ENCODE results near the gene ATP8A2.
"Not testable (repeated sequence)": the region's sequence is repeated elsewhere in the genome, so short reads cannot be mapped to it uniquely, and the experiment has no call there.

Gene ATP8A2

GRCh38 chr13:25807562-25807961 lies 435.8 kb downstream of the ATP8A2 start:
- ChIA-PET CTCF (no interaction called here), POLR2A (no interaction called here)
- TF ChIP-seq CTCF (IDR thresholded peaks at IDR 0.05; ENCODE audit: control extremely low read depth, extremely low read depth, low read depth, missing control alignments), result no peak
- DNase-seq (ENCODE audit: extremely low spot score), result no peak

DNA sequence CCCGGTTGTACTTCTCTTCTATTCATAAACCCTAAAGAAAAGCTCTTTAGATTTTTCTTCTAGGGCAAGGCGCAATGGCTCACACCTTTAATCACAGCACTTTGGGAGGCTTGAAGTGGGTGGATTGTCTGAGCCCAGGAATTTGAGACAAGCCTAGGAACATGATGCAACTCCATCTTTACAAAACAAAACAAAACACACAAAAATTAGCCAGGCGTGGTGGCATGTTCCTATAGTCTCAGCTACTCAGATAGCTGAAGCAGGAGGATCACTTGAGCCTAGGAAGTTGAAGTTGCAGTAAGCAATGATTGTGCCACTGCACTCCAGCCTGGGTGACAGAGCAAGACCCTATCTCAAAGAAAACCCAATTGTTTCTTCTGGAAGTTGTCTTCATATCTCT lies 439.7 kb downstream of the ATP8A2 start:
- CTCF ChIA-PET, result no interaction called here
- no peak for TF ChIP-seq CTCF (IDR thresholded peaks at IDR 0.05; ENCODE audit: control extremely low read depth, extremely low read depth, low read depth, missing control alignments)
- POLR2A ChIA-PET, result no interaction called here

DNA sequence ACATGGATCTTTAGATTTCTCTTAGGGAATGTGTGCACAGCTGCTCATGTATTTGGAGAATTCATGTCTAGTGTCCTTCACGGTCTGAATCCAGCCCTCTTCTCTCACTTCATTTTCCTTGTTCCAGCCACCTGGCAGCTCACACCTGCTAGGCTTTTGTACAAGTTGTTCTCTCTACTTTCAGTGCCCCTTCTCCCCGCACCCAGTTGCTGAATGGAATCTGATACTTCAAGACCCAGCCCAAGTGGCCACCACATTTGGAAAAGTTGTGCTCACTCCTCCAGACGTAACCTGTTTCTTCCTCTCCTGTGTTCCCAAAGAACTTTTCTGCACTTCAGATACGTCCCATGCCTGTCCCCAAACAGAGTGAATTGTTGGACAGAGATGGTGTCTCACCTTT lies 444.5 kb downstream of the ATP8A2 start:
- no peak for DNase-seq (ENCODE audit: extremely low spot score)
- ChIA-PET POLR2A (no interaction called here), CTCF (interaction anchor here (1.5 kb wide), 1 partner anchor 56 kb away, joined by 3 read pairs; no protein-coding TSS in a partner anchor)
- TF ChIP-seq CTCF (IDR thresholded peaks at IDR 0.05; ENCODE audit: control extremely low read depth, extremely low read depth, low read depth, missing control alignments), result no peak

More for the DNA sequence above, 439.7 kb downstream of the ATP8A2 start:
- no peak for DNase-seq (ENCODE audit: extremely low spot score)

DNA sequence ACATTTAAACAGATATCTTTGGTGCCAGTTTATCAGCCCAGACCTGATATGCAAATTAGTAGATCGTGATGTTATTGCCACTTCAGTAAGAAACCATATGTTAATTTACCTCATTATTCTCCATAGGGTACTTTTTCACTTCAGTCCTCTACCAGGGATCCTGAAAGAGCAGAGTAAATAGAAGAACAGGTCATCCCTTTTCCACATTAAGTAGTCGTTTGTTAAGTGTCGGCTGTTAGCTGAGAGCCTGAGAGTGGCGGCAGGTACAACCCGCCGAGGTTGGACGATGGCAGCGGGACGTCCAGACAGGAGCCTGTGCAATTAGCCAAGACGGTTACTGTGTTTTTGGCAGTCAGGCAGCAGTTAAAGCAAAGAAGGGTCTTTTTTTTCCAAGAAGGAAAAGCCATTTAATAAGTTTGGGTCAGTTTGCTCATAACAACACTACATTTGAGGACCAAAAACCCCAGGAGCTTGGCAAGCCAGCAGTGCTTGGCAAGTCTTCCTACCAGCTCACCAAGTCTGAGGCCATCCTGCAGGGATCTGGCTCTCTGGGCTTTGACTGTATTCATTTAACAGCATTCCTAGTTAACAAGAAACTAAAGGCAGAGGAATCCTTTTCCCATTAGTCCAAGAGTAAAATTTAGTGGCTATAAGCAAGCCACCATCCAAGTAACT lies 448.2 kb downstream of the ATP8A2 start:
- DNase-seq (ENCODE audit: extremely low spot score), result no peak
- CTCF ChIA-PET, result interaction anchor here (1.1 kb wide), 1 partner anchor 9 kb away, joined by 3 read pairs; no protein-coding TSS in a partner anchor
- POLR2A ChIA-PET, result no interaction called here
- no peak for TF ChIP-seq CTCF (IDR thresholded peaks at IDR 0.05; ENCODE audit: control extremely low read depth, extremely low read depth, low read depth, missing control alignments)

- POLR2A ChIA-PET, result no interaction called here
- no peak for DNase-seq (ENCODE audit: extremely low spot score)
- no peak for TF ChIP-seq CTCF (IDR thresholded peaks at IDR 0.05; ENCODE audit: control extremely low read depth, extremely low read depth, low read depth, missing control alignments)
- CTCF ChIA-PET, result interaction anchor here (1.4 to 1.7 kb wide), 2 partner anchors 51 to 69 kb away, joined by 3 read pairs; no protein-coding TSS in a partner anchor
Measured at GRCh38 chr13:25821776-25822175, 450.0 kb downstream of the ATP8A2 start.

- POLR2A ChIA-PET; DNase-seq (ENCODE audit: extremely low spot score): not testable (repeated sequence)
- CTCF ChIA-PET, result interaction anchor here (0.9 kb wide), 1 partner anchor 8 kb away, joined by 3 read pairs; no protein-coding TSS in a partner anchor
Measured at GRCh38 chr13:25827221-25827620, 455.4 kb downstream of the ATP8A2 start.

DNA sequence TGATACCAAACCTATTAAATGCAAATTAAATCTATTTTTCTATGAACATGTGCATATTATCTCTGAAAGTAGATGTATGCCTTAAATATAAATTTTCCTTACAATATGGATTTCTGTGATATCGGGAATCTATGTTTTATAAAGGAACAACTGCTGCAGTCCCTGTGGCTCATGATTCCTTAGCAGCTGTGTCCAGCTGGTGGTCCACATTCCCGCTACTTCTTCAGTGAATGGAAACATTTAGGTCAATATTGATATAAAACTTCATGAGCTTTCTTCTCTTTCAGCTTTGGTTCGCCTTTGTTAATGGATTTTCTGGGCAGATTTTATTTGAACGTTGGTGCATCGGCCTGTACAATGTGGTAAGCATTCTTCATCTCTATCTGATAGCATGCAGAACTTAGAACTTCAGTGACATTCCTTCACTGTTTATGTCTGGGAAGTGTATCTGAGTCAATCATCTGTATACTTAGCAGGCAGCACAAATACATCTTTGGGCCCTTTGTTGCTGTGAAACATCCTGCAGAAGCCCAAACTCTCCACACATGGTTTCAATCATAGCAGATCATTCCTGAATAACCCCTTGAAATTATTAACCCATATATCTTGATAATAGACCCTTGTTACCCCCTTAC lies 456.2 kb downstream of the ATP8A2 start:
- ChIA-PET CTCF (interaction anchor here (1.2 kb wide), 1 partner anchor 54 kb away, joined by 3 read pairs; no protein-coding TSS in a partner anchor), POLR2A (no interaction called here)
- no peak for TF ChIP-seq CTCF (IDR thresholded peaks at IDR 0.05; ENCODE audit: control extremely low read depth, extremely low read depth, low read depth, missing control alignments)
- DNase-seq (ENCODE audit: extremely low spot score), result no peak
